SK-N-SH treated with all-trans-retinoic acid at 6 μM for 48 hours (cell line): Measurements from ENCODE around the gene SP100.

ENCODE experiments used
- ARNTL ChIP-seq: fragments of 450-650 bp; formaldehyde crosslinking; IDR thresholded peaks from 2 replicates; pipeline ENCODE4 v1.5.0; 2020; ENCODE audit warnings: low read depth, mild to moderate bottlenecking, moderate library complexity, borderline replicate concordance
- BACH2 ChIP-seq: fragments of 250-450 bp; sonication (Bioruptor Pico); IDR thresholded peaks from 2 replicates; pipeline ENCODE4 v1.9.0; 2021; ENCODE audit warnings: mild to moderate bottlenecking, borderline replicate concordance
- CSDC2 ChIP-seq: fragments of 250-450 bp; sonication (Bioruptor Pico); IDR thresholded peaks from 2 replicates; pipeline ENCODE4 v1.5.0; 2020; ENCODE audit warnings: mild to moderate bottlenecking, moderate library complexity
- RARB ChIP-seq: fragments of 250-450 bp; sonication (Bioruptor Pico); IDR thresholded peaks from 2 replicates; pipeline ENCODE4 v1.8.0; 2021; ENCODE audit warnings: mild to moderate bottlenecking, moderate library complexity
- ZFP3 ChIP-seq: fragments of 250-450 bp; sonication (Bioruptor Pico); IDR thresholded peaks from 2 replicates; pipeline ENCODE4 v1.5.0; 2020; ENCODE audit warnings: mild to moderate bottlenecking, moderate library complexity
- ZFP30 ChIP-seq: fragments of 450-650 bp; formaldehyde crosslinking; IDR thresholded peaks from 2 replicates; pipeline ENCODE4 v1.5.0; 2022; ENCODE audit warnings: mild to moderate bottlenecking, moderate library complexity
- ZNF70 ChIP-seq: fragments of 450-650 bp; formaldehyde crosslinking; IDR thresholded peaks from 2 replicates; pipeline ENCODE4 v1.5.0; 2020; ENCODE audit warnings: mild to moderate bottlenecking, moderate library complexity
- ZNF8 ChIP-seq: fragments of 450-650 bp; formaldehyde crosslinking; IDR thresholded peaks from 2 replicates; pipeline ENCODE4 v1.5.0; 2020; ENCODE audit warnings: mild to moderate bottlenecking, moderate library complexity
- TF ChIP-seq, protein P1 (sequence below): fragments of 250-450 bp; sonication (Bioruptor Pico); IDR thresholded peaks from 2 replicates; pipeline ENCODE4 v1.8.0; 2021; ENCODE audit warnings: low read depth, mild to moderate bottlenecking, moderate library complexity, borderline replicate concordance
- TF ChIP-seq, protein P2 (sequence below): fragments of 250-450 bp; sonication (Bioruptor Pico); IDR thresholded peaks from 2 replicates; pipeline ENCODE4 v1.5.1; 2020; ENCODE audit warnings: low read depth, mild to moderate bottlenecking, moderate library complexity
- TF ChIP-seq, protein P3 (sequence below): fragments of 250-450 bp; sonication (Bioruptor Pico); IDR thresholded peaks from 2 replicates; pipeline ENCODE4 v1.8.0; 2020; ENCODE audit warnings: mild to moderate bottlenecking, moderate library complexity, borderline replicate concordance

DNA sequence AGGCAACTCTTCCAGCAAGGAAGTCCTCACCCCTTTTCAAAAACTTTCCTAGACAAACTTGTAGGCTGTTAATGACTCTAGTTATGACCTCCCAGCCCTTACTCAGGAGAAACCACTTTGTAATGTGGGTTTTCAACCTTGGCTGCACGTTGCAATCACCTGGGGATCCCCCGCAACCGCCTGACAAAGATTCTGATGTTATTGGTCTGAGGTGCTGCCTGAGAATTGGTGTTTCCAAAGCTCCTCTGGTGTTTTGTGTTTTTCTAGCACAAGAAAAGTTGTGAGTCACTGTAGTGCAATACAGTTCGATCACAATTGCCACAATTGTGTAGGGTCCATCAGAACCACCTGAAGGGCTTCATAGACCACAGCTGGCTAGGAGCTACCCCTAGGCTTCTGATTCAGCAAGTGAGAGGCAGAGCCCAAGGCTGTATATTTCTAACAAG, 121.6 kb downstream of the SP100 start:
- TF ChIP-seq ZNF8 (CRISPR knock-in tag), result no peak
- TF ChIP-seq ARNTL (CRISPR knock-in tag), result no peak
- TF ChIP-seq BACH2 (CRISPR knock-in tag), result no peak
- no peak for TF ChIP-seq RARB (CRISPR knock-in tag)
- TF ChIP-seq CSDC2 (CRISPR knock-in tag), result no peak
- TF ChIP-seq, protein P1, sequence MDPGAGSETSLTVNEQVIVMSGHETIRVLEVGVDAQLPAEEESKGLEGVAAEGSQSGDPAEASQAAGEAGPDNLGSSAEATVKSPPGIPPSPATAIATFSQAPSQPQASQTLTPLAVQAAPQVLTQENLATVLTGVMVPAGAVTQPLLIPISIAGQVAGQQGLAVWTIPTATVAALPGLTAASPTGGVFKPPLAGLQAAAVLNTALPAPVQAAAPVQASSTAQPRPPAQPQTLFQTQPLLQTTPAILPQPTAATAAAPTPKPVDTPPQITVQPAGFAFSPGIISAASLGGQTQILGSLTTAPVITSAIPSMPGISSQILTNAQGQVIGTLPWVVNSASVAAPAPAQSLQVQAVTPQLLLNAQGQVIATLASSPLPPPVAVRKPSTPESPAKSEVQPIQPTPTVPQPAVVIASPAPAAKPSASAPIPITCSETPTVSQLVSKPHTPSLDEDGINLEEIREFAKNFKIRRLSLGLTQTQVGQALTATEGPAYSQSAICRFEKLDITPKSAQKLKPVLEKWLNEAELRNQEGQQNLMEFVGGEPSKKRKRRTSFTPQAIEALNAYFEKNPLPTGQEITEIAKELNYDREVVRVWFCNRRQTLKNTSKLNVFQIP (CRISPR knock-in tag), result no peak
- TF ChIP-seq ZNF70 (CRISPR knock-in tag), result no peak
- no peak for TF ChIP-seq ZFP3 (CRISPR knock-in tag)
- no peak for TF ChIP-seq ZFP30 (CRISPR knock-in tag)
- TF ChIP-seq, protein P2, sequence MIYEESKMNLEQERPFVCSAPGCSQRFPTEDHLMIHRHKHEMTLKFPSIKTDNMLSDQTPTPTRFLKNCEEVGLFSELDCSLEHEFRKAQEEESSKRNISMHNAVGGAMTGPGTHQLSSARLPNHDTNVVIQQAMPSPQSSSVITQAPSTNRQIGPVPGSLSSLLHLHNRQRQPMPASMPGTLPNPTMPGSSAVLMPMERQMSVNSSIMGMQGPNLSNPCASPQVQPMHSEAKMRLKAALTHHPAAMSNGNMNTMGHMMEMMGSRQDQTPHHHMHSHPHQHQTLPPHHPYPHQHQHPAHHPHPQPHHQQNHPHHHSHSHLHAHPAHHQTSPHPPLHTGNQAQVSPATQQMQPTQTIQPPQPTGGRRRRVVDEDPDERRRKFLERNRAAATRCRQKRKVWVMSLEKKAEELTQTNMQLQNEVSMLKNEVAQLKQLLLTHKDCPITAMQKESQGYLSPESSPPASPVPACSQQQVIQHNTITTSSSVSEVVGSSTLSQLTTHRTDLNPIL, result no peak
- TF ChIP-seq, protein P3, sequence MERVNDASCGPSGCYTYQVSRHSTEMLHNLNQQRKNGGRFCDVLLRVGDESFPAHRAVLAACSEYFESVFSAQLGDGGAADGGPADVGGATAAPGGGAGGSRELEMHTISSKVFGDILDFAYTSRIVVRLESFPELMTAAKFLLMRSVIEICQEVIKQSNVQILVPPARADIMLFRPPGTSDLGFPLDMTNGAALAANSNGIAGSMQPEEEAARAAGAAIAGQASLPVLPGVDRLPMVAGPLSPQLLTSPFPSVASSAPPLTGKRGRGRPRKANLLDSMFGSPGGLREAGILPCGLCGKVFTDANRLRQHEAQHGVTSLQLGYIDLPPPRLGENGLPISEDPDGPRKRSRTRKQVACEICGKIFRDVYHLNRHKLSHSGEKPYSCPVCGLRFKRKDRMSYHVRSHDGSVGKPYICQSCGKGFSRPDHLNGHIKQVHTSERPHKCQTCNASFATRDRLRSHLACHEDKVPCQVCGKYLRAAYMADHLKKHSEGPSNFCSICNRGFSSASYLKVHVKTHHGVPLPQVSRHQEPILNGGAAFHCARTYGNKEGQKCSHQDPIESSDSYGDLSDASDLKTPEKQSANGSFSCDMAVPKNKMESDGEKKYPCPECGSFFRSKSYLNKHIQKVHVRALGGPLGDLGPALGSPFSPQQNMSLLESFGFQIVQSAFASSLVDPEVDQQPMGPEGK (CRISPR knock-in tag), result no peak
